ENCODE data around the gene SUSD2. TPM values are rescaled to one million over a fixed set of nuclear protein-coding genes. Genes with fewer than 3 reads are reported as not detected.

Gene SUSD2
- total RNA-seq, 4 donors from 2014 or later = 0.76 to 4.1 (median 1.6) TPM

- intact Hi-C loops (cut with DNase I; ENCODE audit: low total_unique reads) (no loop called here), in situ Hi-C loops (cut with MboI; ENCODE audit: low sequenced_read_pairs in 4 of 4) (loop anchor here in 1 of 4 donors (10.0 kb wide), 1 partner anchor 65 kb away; no protein-coding TSS in a partner anchor)
- Histone ChIP-seq H3K9me3 (no peaks in the 10 kb centered on the region), H3K36me3 (peaks cover 0 to 60% of the 10 kb centered on the region in 2 donors), H3K4me3 (no peak overlapping the region), H3K27me3 (no peaks in the 10 kb centered on the region), H3K4me1 (peaks cover 5 to 8% of the 10 kb centered on the region in 2 donors), H3K27ac (no peak overlapping the region)
- DNase-seq = no peak
- ATAC-seq = no peak
- TF ChIP-seq POLR2A (IDR thresholded peaks at IDR 0.05) = no peak
Measured at GRCh38 chr22:24170188-24170587, 11.1 kb upstream of the SUSD2 start.

GRCh38 chr22:24170632-24171031 lies 10.7 kb upstream of the SUSD2 start:
- in situ Hi-C loops (cut with MboI; ENCODE audit: low sequenced_read_pairs in 4 of 4) = loop anchor here in 1 of 4 donors (10.0 kb wide), 1 partner anchor 66 kb away; no protein-coding TSS in a partner anchor
- DNase-seq = no peak
- ATAC-seq = no peak
- Histone ChIP-seq H3K27me3 (no peaks in the 10 kb centered on the region), H3K27ac (no peak overlapping the region), H3K4me3 (no peak overlapping the region), H3K9me3 (no peaks in the 10 kb centered on the region), H3K4me1 (peaks cover 5 to 8% of the 10 kb centered on the region in 2 donors), H3K36me3 (peaks cover 0 to 55% of the 10 kb centered on the region in 2 donors)
- intact Hi-C loops (cut with DNase I; ENCODE audit: low total_unique reads) = no loop called here
- TF ChIP-seq POLR2A (IDR thresholded peaks at IDR 0.05) = no peak
- no peak for TF ChIP-seq CTCF (IDR thresholded peaks at IDR 0.05 in 4 of 5, conservative IDR thresholded peaks at IDR 0.05 in 1 of 5)

DNA sequence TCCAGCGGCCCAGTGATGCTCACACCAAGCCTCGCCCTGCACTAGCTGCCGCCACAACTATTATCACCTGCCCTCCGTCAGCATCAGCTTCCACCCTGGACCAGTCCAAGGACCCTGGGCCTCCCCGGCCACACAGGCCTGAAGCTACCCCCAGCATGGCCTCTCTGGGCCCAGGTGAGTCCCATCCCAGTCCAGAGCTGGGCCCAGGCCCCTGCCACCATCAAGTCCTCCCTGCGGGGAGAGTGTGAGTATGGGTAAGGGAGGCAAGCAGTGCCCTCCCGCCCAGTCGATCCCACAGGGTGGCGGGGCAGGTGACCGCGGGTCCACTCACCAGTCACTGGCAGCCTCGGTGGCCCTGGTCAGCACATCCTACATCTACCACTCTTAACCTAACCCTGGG lies 9.5 kb upstream of the SUSD2 start:
- intact Hi-C loops (cut with DNase I; ENCODE audit: low total_unique reads) (no loop called here), in situ Hi-C loops (cut with MboI; ENCODE audit: low sequenced_read_pairs in 4 of 4) (loop anchor here in 1 of 4 donors (10.0 kb wide), 1 partner anchor 67 kb away; no protein-coding TSS in a partner anchor)
- Histone ChIP-seq H3K27ac (no peak overlapping the region), H3K9me3 (no peaks in the 10 kb centered on the region), H3K27me3 (no peaks in the 10 kb centered on the region), H3K4me1 (peaks cover 5 to 8% of the 10 kb centered on the region in 2 donors), H3K4me3 (no peak overlapping the region), H3K36me3 (peaks cover 0 to 43% of the 10 kb centered on the region in 2 donors)
- ATAC-seq (no peak), DNase-seq (no peak)
- TF ChIP-seq CTCF (IDR thresholded peaks at IDR 0.05 in 4 of 5, conservative IDR thresholded peaks at IDR 0.05 in 1 of 5) = no peak
- no peak for TF ChIP-seq POLR2A (IDR thresholded peaks at IDR 0.05)

- Histone ChIP-seq H3K4me3 (no peak overlapping the region), H3K27me3 (no peaks in the 10 kb centered on the region), H3K9me3 (no peaks in the 10 kb centered on the region), H3K36me3 (peaks cover 0 to 22% of the 10 kb centered on the region in 2 donors), H3K27ac (peak overlapping the region; percentile 3 to 62 (median 30)), H3K4me1 (peaks cover 5 to 8% of the 10 kb centered on the region in 2 donors)
- TF ChIP-seq POLR2A (IDR thresholded peaks at IDR 0.05) (no peak), CTCF (IDR thresholded peaks at IDR 0.05 in 4 of 5, conservative IDR thresholded peaks at IDR 0.05 in 1 of 5) (peak; percentile 76 to 90 (median 81))
- DNase-seq (peak; percentile 41 to 70), ATAC-seq (peak; percentile 64 to 82)
- in situ Hi-C loops (cut with MboI; ENCODE audit: low sequenced_read_pairs in 4 of 4) = loop anchor here in 1 of 4 donors (10.0 kb wide), 1 partner anchor 70 kb away; no protein-coding TSS in a partner anchor
- intact Hi-C loops (cut with DNase I; ENCODE audit: low total_unique reads) = loop anchor here (1.0 to 5.0 kb wide), 2 partner anchors 68 to 218 kb away; no protein-coding TSS in a partner anchor
Measured at GRCh38 chr22:24175160-24175808, 6.0 kb upstream of the SUSD2 start.

DNA sequence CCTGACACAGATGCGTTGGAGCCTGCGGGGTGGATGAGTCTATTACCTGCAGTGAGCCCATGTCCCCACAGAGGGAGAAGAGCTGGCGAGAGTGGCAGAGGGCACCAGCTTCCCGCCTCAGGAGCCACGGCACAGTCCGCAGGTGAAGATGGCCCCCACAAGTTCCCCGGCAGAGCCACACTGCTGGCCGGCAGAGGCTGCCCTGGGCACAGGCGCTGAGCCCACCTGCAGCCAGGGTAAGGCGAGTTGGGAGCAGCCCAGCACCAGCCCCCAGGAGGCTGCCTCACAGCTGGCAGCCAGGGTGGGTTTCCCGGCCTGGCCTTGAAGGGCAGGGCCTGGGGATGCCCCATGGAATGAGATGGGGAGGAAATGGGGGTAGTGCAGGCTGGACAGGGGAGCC lies 5.2 kb upstream of the SUSD2 start:
- H3K4me3 ChIP-seq = no peak overlapping the region
- H3K4me1 ChIP-seq = peaks cover 5 to 8% of the 10 kb centered on the region in 2 donors
- no peak for TF ChIP-seq POLR2A (IDR thresholded peaks at IDR 0.05)
- no peak for TF ChIP-seq CTCF (IDR thresholded peaks at IDR 0.05 in 4 of 5, conservative IDR thresholded peaks at IDR 0.05 in 1 of 5)
- peaks cover 0 to 19% of the 10 kb centered on the region in 2 donors for H3K36me3 ChIP-seq
- intact Hi-C loops (cut with DNase I; ENCODE audit: low total_unique reads) = loop anchor here (5.0 kb wide), 1 partner anchor 219 kb away; no protein-coding TSS in a partner anchor
- no peaks in the 10 kb centered on the region for H3K27me3 ChIP-seq
- ATAC-seq (no peak), DNase-seq (no peak)
- H3K27ac ChIP-seq = peak overlapping the region in 2 of 4 donors; percentile 3 to 62
- in situ Hi-C loops (cut with MboI; ENCODE audit: low sequenced_read_pairs in 4 of 4) = loop anchor here in 1 of 4 donors (10.0 kb wide), 1 partner anchor 71 kb away; no protein-coding TSS in a partner anchor
- no peaks in the 10 kb centered on the region for H3K9me3 ChIP-seq

All from gastrocnemius medialis (tissue), 4 donors.